Nephron progenitor cell (in vitro differentiated cells): ENCODE measurements around the gene MAGEA3.

Experiments
- DNase-seq: peaks from one replicate; pipeline ENCODE4 v3.0.0; 2021
- H3K27ac Mint-ChIP-seq: 2 replicates; pipeline ENCODE4 v1.8.0; 2021; ENCODE audit warnings: mild to moderate bottlenecking, moderate library complexity, mixed read lengths
- H3K27me3 Mint-ChIP-seq: 2 replicates; pipeline ENCODE4 v1.8.0; 2021; ENCODE audit warnings: mild to moderate bottlenecking, low read depth, mixed read lengths; ENCODE audit not compliant: poor library complexity
- H3K36me3 Mint-ChIP-seq: 2 replicates; pipeline ENCODE4 v1.8.0; 2021; ENCODE audit warnings: low read depth, mixed read lengths
- H3K4me1 Mint-ChIP-seq: 2 replicates; pipeline ENCODE4 v1.8.0; 2021; ENCODE audit warnings: mixed read lengths
- H3K4me3 Mint-ChIP-seq: 2 replicates; pipeline ENCODE4 v1.8.0; 2021; ENCODE audit warnings: mild to moderate bottlenecking, moderate library complexity, mixed read lengths
- H3K9me3 Mint-ChIP-seq: 2 replicates; pipeline ENCODE4 v1.8.0; 2021; ENCODE audit warnings: mild to moderate bottlenecking, moderate library complexity, mixed read lengths
- TF ChIP-seq, protein P1 (sequence below): fragments of 200-600 bp; sonication (generic); IDR thresholded peaks from 2 replicates; pipeline ENCODE4 v1.5.0; 2021; ENCODE audit warnings: antibody characterized with exemption

MAGEA3 gene

DNA sequence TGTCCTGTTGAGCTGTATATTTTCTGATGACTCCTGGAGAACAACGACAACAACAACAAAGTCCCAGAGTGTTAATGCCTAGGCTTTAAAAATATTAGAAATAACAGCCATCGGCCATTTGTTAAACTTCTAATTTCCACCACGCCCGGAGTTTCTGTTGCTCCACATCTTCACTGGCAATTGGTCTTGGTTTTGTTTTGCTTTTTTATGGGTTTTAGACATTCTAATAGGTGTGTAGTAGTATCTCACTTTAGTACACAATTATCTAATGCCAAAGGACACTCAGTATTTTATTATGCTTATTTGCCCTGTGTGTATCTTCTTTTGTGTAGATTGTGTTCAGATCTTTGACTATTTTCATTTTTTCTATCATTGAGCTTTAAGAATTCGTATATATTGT is 40.0 kb downstream of the MAGEA3 start:
- no peak overlapping the region for H3K4me3 Mint-ChIP-seq
- no peaks in the 10 kb centered on the region for H3K36me3 Mint-ChIP-seq
- H3K27ac Mint-ChIP-seq: no peak overlapping the region
- H3K4me1 Mint-ChIP-seq: no peaks in the 10 kb centered on the region
- peaks cover 14% of the 10 kb centered on the region for H3K27me3 Mint-ChIP-seq
- DNase-seq: no peak
- TF ChIP-seq, protein P1, sequence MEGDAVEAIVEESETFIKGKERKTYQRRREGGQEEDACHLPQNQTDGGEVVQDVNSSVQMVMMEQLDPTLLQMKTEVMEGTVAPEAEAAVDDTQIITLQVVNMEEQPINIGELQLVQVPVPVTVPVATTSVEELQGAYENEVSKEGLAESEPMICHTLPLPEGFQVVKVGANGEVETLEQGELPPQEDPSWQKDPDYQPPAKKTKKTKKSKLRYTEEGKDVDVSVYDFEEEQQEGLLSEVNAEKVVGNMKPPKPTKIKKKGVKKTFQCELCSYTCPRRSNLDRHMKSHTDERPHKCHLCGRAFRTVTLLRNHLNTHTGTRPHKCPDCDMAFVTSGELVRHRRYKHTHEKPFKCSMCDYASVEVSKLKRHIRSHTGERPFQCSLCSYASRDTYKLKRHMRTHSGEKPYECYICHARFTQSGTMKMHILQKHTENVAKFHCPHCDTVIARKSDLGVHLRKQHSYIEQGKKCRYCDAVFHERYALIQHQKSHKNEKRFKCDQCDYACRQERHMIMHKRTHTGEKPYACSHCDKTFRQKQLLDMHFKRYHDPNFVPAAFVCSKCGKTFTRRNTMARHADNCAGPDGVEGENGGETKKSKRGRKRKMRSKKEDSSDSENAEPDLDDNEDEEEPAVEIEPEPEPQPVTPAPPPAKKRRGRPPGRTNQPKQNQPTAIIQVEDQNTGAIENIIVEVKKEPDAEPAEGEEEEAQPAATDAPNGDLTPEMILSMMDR: no peak
- peaks cover 61% of the 10 kb centered on the region for H3K9me3 Mint-ChIP-seq
